Body of pancreas (tissue), 4 donors: ENCODE data around the gene FERMT3. TPM values are rescaled to one million over a fixed set of nuclear protein-coding genes. Genes with fewer than 3 reads are reported as not detected.
A peak's percentile ranks its signal among the peaks of the same experiment; 100 is the strongest.

Source experiments
- ATAC-seq: fragments of 150-250 bp; one replicate; pipeline ENCODE4 v1.9.1; 2016
- DNase-seq, 4 donors: peaks; one replicate each; pipeline ENCODE4 v3.0.0-alpha.2; 2019
- H3K27ac ChIP-seq, 4 donors: fragments of 200-600 bp; sonication (generic); 1 replicate in 3 of 4; 2 replicates in 1 of 4; pipeline versions ENCODE4 v1.5.1 to v1.6.1; 2016 to 2019; ENCODE audit warnings: mild to moderate bottlenecking in 1 of 4, mixed read lengths in 1 of 4, moderate library complexity in 1 of 4
- H3K27me3 ChIP-seq, 2 donors: fragments of 200-600 bp; sonication (generic); one replicate each; pipeline ENCODE4 v1.6.0; 2016; ENCODE audit warnings: mild to moderate bottlenecking in 1 of 2
- H3K36me3 ChIP-seq, 2 donors: fragments of 200-600 bp; sonication (generic); replicated peaks in 1 of 2; 2 replicates each; pipeline ENCODE4 v1.5.1; 2016; ENCODE audit warnings: low read depth in 2 of 2; ENCODE audit not compliant: insufficient read depth in 1 of 2
- H3K4me1 ChIP-seq: fragments of 200-600 bp; sonication (generic); one replicate; pipeline ENCODE4 v1.6.0; 2016
- H3K4me3 ChIP-seq, 2 donors: fragments of 200-600 bp; sonication (generic); 1 replicate in 1 of 2; 2 replicates in 1 of 2; pipeline ENCODE4 v1.5.1; 2016 to 2019
- H3K9me3 ChIP-seq, 3 donors: fragments of 200-600 bp; sonication (generic); 1 replicate in 2 of 3; 2 replicates in 1 of 3; pipeline ENCODE4 v1.5.1; 2016
- CTCF ChIP-seq, 7 experiments: fragments of 450-650 bp in 4 of 7; fragments of 200-600 bp in 3 of 7; sonication (generic) in 3 of 7; IDR thresholded peaks; one replicate each; pipeline ENCODE4 v1.5.1; 2016 to 2019; ENCODE audit warnings: antibody characterized with exemption in 7 of 7
- POLR2A ChIP-seq, 3 donors: fragments of 450-650 bp; IDR thresholded peaks; one replicate each; pipeline ENCODE4 v1.6.1; 2016; ENCODE audit warnings: antibody characterized with exemption in 3 of 3, mild to moderate bottlenecking in 2 of 3
- WGBS, 2 donors: methylation state at CpG; one replicate each; pipeline ENCODE4 v1.1.5; 2017; 5-methylcytosine and 5-hydroxymethylcytosine counted together
- intact Hi-C: fragments of 100-400 bp; cut with DNase I; formaldehyde crosslinking; loops from one replicate; pipeline ENCODE4 v1.15.1; 2023
- total RNA-seq, 2 donors: library from RNA; depleted of rRNA; stranded (reverse); fragments of >200 nt; gene quantifications; one replicate each; pipeline ENCODE4 v1.1.0, GENCODE V29; 2016

The FERMT3 gene
- total RNA-seq, 2 donors from 2014 or later, result 8.6 to 9.1 TPM

DNA sequence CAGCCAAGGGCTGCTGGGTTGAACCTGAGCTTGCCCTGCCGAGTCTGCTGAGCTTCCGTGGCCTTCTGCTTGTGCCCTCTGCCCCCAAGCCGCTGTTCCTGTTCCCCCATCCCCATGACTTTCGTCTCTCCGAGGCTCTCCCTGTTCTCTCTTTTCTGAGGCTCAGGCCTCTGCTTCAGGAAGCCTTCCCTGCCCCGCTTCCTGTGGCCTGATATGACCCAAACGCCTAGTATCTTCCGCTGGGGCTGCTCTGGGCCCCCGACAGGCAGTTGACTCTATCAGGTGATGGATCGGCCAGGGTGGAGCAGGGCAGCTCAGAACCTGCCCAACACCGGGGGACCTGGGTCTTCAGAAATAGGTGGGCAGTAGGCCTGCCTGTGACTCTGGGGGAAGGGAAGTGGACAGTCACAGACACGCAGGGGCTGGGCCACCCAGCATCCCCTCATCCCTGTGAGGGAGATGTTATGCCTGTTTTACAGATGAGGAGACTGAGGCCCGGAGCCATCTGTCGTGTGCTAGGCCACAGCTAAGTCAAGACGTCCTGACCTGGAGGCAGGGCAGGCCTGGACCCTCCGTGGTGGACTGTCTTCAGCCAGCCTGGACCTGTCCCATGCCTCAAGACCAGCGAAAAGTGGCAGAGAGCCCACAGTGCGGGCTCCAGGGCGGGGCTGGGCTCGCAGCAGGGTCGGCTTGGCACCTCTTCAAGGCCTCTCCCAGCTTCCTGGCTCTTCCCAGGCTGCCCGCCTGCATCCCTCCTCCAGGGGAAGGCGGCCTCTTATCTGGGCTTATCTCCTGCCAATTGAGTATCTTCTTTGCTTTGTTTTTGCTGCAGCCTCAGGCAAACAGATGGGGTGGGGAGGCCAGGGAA, 61.7 kb downstream of the FERMT3 start:
- Histone ChIP-seq H3K4me1 (peaks cover 36% of the 10 kb centered on the region), H3K27me3 (no peaks in the 10 kb centered on the region), H3K4me3 (no peak overlapping the region), H3K27ac (peak overlapping the region; percentile 95 to 98 (median 96)), H3K36me3 (no peaks in the 10 kb centered on the region), H3K9me3 (no peaks in the 10 kb centered on the region)
- WGBS, 2 donors, result 43 to 48% methylated on average over 18 to 23 of the region's 23 CpGs
- TF ChIP-seq POLR2A (IDR thresholded peaks at IDR 0.05) (no peak), CTCF (IDR thresholded peaks at IDR 0.05) (no peak)
- DNase-seq (peak; percentile 68 to 83 (median 74)), ATAC-seq (no peak)
- intact Hi-C loops, result no loop called here

GRCh38 chr11:64268893-64269539, 62.5 kb downstream of the FERMT3 start:
- TF ChIP-seq CTCF (IDR thresholded peaks at IDR 0.05), result no peak
- Histone ChIP-seq H3K4me3 (peak overlapping the region; percentile 5 to 53), H3K27me3 (no peaks in the 10 kb centered on the region), H3K36me3 (no peaks in the 10 kb centered on the region), H3K4me1 (peaks cover 43% of the 10 kb centered on the region), H3K9me3 (no peaks in the 10 kb centered on the region), H3K27ac (peak overlapping the region; percentile 95 to 98 (median 96))
- intact Hi-C loops, result no loop called here
- peak; percentile 57 to 65 (median 60) for DNase-seq
- ATAC-seq, result peak; percentile 9
- WGBS, 2 donors, result 0 to 5% methylated on average over 4 to 34 of the region's 34 CpGs

- peak in 3 of 7 experiments; percentile 22 to 29 (median 25) for TF ChIP-seq CTCF (IDR thresholded peaks at IDR 0.05)
- TF ChIP-seq POLR2A (IDR thresholded peaks at IDR 0.05), result peak in 2 of 3 donors; percentile 52 to 66
- Histone ChIP-seq H3K27me3 (no peaks in the 10 kb centered on the region), H3K36me3 (no peaks in the 10 kb centered on the region), H3K4me3 (peak overlapping the region; percentile 53 to 83), H3K9me3 (no peaks in the 10 kb centered on the region), H3K4me1 (peaks cover 44% of the 10 kb centered on the region), H3K27ac (peak overlapping the region; percentile 95 to 98 (median 96))
- DNase-seq (peak; percentile 98 to 99 (median 98)), ATAC-seq (peak; percentile 86)
- WGBS, 2 donors, result 0% methylated on average over 5 to 58 of the region's 58 CpGs
- intact Hi-C loops, result no loop called here
Measured at GRCh38 chr11:64269540-64270220, 63.2 kb downstream of the FERMT3 start.

Other genes starting within 250 kb of the FERMT3 start
- gene COX8A, start 232.1 kb upstream of the FERMT3 start, total RNA-seq, result 100 to 1,000 TPM in 1 of 2 donors, 10 to 100 TPM in 1; 51.9 to 184 TPM
- 10 to 100 TPM; 20.8 to 36.3 TPM for gene OTUB1, start 220.3 kb upstream of the FERMT3 start, total RNA-seq
- under 1 TPM in 1 of 2 donors, not detected in 1; 0.26 TPM for gene FLRT1, start 170.8 kb upstream of the FERMT3 start, total RNA-seq
- 10 to 100 TPM; 24.7 to 65.4 TPM for gene MACROD1, start 40.6 kb upstream of the FERMT3 start, total RNA-seq
- 10 to 100 TPM; 35.8 to 63.6 TPM for gene STIP1, start 20.6 kb upstream of the FERMT3 start, total RNA-seq
- gene TRPT1, start 19.5 kb downstream of the FERMT3 start, total RNA-seq, result 10 to 100 TPM; 56.3 to 75.2 TPM
- 10 to 100 TPM; 45.9 to 73.5 TPM for gene NUDT22, start 19.6 kb downstream of the FERMT3 start, total RNA-seq
- gene DNAJC4, start 23.8 kb downstream of the FERMT3 start, total RNA-seq, result 10 to 100 TPM; 23.6 to 56.7 TPM
- gene VEGFB, start 27.9 kb downstream of the FERMT3 start, total RNA-seq, result 100 to 1,000 TPM in 1 of 2 donors, 10 to 100 TPM in 1; 32.4 to 108 TPM
- gene FKBP2, start 34.4 kb downstream of the FERMT3 start, total RNA-seq, result 10 to 100 TPM; 42.0 to 92.6 TPM
- gene PPP1R14B, start 40.2 kb downstream of the FERMT3 start, total RNA-seq, result 100 to 1,000 TPM in 1 of 2 donors, 10 to 100 TPM in 1; 87.7 to 112 TPM
- gene PLCB3, start 44.8 kb downstream of the FERMT3 start, total RNA-seq, result 10 to 100 TPM; 13.8 to 14.5 TPM
- gene BAD, start 77.9 kb downstream of the FERMT3 start, total RNA-seq, result 10 to 100 TPM; 51.1 to 85.9 TPM
- gene GPR137, start 79.1 kb downstream of the FERMT3 start, total RNA-seq, result 10 to 100 TPM in 1 of 2 donors, 1 to 10 TPM in 1; 4.4 to 19.4 TPM
- gene KCNK4, start 84.6 kb downstream of the FERMT3 start, total RNA-seq, result not detected
- 1 to 10 TPM in 1 of 2 donors, not detected in 1; 2.3 TPM for gene CATSPERZ, start 93.6 kb downstream of the FERMT3 start, total RNA-seq
- gene ESRRA, start 98.8 kb downstream of the FERMT3 start, total RNA-seq, result 10 to 100 TPM; 51.7 to 63.8 TPM
- 100 to 1,000 TPM; 170 to 223 TPM for gene TRMT112, start 110.8 kb downstream of the FERMT3 start, total RNA-seq
- gene PRDX5, start 111.4 kb downstream of the FERMT3 start, total RNA-seq, result 100 to 1,000 TPM; 108 to 224 TPM
- gene CCDC88B, start 133.5 kb downstream of the FERMT3 start, total RNA-seq, result 10 to 100 TPM in 1 of 2 donors, 1 to 10 TPM in 1; 8.8 to 16.2 TPM
- gene RPS6KA4, start 152.4 kb downstream of the FERMT3 start, total RNA-seq, result 10 to 100 TPM; 13.0 to 22.7 TPM